CD4-positive, alpha-beta T cell treated with Interleukin-12 subunit alpha and Interleukin-12 subunit beta, for 1 hour (primary cell): ENCODE measurements around the gene APBA2.

ENCODE experiments used
- DNase-seq: peaks from one replicate; pipeline ENCODE4 v3.0.0-alpha.2; 2020

The APBA2 gene

GRCh38 chr15:28942046-28942445 lies 56.3 kb downstream of the APBA2 start:
- DNase-seq = peak; percentile 29

DNA sequence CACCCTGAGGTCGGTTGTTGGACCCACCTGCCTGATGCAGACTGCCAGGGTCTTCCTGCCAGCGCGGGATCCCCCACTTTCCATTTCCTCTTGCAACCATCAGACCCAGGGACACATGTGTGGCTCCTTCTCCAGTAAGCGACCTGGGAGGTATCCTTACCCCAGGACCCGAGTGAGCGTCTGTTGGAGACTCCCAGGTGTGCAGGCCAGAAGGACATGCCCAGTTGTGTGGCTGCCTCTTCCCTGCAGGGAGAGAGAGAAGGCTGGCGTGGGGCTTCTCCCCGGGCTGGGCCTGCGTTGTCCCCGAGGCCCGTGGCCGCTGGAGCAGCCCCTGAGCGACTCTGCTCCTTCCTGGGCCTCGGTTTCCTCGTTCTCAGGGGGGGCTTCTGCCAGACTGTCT lies 56.8 kb downstream of the APBA2 start:
- no peak for DNase-seq

DNA sequence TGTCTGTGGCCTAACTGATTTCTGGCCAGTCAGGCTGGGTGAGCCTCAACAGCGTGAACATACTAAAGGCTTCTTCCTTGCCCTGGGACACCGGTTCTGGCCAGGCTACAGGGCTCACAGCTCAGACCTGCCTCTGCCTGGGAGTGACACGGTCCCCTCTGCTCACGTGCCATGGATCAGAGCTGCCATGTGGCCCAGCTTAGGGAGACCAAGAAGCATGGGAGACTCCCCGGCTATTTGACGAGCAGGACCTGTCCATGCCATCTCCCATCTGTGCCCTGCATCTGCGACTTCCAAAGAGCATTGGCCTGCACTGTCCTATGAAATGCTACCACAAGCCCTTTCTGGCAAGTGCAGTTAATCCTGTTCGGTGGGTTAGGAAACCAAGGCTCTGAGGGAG lies 57.4 kb downstream of the APBA2 start:
- DNase-seq = no peak

GRCh38 chr15:28943611-28944230 lies 57.9 kb downstream of the APBA2 start:
- DNase-seq = no peak

DNA sequence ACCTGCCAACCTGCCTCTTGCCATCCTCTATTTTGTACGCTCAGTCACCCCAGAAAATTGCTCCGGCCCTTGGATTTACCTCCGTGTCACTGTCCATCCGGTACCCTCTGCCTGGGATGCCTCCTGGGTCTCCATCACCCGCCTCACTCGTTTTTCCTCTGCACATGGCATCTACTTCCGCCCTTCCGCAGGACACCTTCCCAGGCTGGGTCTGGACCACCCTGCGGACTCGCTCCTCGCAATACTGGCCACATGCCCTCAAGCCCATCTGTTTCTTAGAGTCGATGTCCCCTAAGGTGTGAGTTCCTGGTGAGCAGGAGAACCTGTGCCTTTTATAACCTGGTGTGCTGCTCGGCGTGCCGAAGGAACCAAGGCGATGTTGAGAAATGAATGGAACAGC lies 58.5 kb downstream of the APBA2 start:
- DNase-seq = no peak

GRCh38 chr15:28944696-28945300 lies 59.0 kb downstream of the APBA2 start:
- no peak for DNase-seq

DNA sequence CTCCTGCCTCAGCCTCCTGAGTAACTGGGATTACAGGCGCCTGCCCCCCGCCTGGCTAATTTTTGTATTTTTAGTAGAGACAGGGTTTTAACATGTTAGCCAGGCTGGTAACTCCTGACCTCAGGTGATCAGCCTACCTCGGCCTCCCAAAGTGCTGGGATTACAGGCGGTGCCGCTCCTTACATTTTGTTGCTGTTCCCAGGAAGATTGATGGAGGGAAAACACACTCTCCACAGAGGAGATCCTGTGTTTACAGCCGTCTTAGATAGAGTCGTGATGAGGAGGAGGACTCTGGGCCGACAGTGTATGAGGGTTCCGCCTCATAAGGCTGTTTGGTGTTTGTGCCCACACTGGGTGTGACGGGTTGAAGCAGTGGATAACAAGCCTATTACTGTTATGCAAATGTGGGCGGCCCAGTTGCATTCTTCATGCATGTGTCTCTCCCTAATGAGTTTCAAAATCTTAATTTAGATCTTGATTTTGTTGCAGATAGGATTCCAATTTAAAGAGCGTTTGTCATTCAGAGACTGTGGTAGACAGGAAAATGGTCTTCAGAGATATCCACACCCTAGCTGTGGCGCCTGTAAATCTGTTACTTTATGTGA lies 60.0 kb downstream of the APBA2 start:
- DNase-seq = no peak

DNA sequence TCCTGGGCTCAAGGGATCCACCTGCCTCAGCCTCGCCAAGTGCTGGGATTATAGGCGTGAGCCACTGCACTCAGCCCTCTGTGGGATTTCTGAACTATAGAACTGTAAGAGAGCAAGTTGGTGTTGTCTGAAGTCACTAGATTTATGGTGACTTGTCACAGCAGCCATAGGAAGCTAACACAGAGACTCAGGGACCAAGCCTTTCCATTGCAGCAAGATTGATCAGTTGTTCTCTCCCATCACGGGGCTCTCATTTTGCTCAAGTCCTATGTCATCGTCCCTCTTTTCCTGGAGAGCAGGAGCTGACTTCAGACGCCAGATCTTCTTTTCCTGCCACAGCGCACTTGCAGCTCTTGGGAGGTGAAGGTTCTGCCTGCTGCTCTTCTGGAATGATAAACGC lies 61.0 kb downstream of the APBA2 start:
- no peak for DNase-seq

GRCh38 chr15:28947221-28947674 lies 61.5 kb downstream of the APBA2 start:
- no peak for DNase-seq

DNA sequence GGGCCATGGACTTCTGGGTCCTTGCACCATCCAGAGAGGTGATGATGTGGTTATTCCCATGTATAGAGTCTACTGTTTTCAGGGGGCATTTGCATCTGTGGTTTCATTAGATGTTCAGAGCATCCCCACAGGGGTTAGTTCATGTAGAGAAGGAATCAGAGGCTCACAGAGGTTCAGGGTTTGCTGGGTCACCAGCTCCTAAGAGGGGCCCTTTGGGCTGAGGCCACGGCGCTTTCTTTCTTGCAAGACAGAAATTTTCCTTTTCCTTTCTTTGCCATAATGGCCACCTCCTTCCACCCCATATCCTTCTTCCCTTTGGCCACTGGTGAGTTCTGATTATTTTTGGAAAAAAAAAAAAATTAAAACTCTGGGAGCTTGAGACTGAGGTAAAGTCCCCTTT lies 62.3 kb downstream of the APBA2 start:
- no peak for DNase-seq

DNA sequence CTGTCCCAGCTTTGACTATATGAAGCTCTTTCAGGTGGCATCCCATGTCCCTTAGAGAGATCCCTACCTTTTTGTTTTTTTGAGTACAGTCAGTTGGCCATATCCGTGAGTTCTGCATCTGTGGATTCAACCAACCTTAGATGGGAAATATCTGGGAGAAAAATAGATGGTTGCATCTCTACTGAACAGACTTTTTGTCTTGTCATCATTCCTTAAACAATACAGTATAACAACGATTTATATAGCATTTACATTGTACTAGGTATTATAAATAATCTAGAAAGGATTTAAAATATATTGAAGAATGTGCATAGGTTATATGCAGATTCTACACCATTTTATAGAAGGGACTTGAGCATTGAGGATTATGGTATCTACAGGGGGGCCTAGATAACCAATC lies 65.1 kb downstream of the APBA2 start:
- DNase-seq = no peak

GRCh38 chr15:28952666-28953491 lies 67.1 kb downstream of the APBA2 start:
- DNase-seq = no peak

DNA sequence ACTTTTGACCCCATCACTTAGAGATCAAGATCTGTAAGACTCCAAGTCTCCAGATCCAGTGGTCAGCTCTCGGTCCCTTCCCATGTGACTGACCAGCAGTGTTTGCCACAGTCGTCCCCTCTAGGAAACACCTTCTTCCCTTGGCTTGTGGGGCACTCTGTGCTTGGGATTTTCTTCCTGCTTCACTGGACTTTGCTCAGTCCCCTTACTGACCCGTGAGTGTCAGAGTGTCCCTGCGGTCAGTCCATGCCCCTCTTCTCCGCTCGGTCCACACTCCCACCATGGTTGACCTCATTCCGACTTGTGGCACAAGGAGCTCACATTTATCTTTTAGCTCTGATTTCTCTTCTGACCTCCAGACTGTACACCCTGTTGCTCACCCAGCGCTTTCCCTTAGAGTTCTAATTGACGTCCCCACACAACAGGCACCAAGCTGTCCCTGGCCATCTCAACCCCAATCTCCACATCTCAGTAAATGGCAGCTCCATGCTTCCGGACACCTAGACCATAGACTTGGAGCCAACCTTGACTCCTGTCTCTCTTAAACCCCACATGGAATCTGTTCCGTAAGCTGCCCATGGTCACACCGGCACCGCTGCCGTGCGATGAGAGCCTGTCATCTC lies 67.9 kb downstream of the APBA2 start:
- DNase-seq = no peak

DNA sequence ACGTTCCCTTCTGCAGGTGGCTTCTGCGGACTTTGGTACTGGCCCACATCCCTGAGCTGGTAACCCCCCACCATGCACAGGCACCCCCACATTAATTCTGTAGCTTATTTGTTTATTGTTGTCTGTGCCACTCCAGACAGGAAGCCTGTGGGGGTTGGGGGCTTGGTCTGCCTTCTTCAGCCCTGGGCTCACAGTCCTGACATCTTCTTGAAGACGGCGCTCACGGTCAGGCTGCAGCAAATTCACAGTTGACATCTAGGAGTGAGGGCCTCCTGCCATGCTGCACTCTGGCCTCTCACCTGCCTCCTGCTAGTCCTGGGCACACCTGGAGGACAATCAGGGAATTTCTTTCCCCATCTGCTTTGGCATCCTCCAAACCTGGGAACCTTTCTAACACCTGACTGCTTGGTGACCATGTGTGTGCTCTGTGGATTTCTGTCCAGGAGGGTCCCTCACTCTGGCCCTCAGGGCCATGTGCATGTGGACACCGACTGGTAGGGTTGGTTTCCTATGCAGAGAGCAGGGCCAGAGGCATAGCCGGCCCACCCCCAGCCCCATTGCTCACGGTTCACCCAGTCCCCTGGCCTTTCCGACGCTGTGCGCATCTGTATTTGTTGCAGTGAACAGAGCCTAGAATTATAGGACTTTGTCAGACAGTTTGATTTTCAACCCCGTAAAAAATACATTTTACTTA lies 68.8 kb downstream of the APBA2 start:
- no peak for DNase-seq

GRCh38 chr15:28955160-28955992 lies 69.6 kb downstream of the APBA2 start:
- DNase-seq = peak; percentile 32

- no peak for DNase-seq
Observed at GRCh38 chr15:28955993-28956421, 70.2 kb downstream of the APBA2 start.

- DNase-seq = no peak
Observed at GRCh38 chr15:28956491-28956890, 70.7 kb downstream of the APBA2 start.

GRCh38 chr15:28957606-28958498 lies 72.1 kb downstream of the APBA2 start:
- no peak for DNase-seq

DNA sequence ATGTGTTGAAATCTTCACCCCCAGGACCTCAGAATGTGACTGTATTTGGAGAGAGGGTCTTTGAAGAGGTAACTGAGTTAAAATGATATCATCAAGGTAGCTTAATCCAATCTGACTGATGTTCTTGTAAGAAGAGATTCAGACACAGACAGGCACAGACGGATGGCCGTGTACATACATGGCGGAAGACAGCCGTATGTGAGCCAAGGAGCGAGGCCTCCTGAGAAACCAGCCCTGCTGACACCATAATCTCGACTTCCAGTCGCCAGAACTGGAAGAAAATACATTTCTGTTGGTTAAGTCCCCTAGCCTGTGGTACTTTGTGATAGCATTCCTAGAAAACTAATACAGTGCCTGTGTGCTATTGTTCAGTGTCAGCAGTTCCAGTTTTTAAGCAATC lies 73.6 kb downstream of the APBA2 start:
- DNase-seq = no peak

DNA sequence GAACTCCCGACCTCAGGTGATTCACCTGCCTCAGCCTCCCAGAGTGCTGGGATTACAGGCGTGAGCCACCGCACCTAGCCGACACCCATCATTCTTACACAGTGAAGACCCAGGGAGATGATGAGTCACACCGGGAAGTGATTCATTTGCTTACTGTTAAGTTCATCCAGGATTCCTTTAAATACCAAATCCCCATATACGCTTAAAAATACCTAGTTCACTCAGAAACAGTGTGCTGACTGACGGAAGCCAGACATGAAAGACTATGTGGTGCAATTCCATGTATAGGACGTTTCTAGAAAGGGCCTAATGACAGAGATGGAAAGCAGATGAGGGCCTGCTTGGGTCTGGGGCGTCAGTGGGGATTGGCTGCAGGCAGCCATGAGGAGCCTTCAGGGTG lies 75.2 kb downstream of the APBA2 start:
- no peak for DNase-seq

- DNase-seq = no peak
Observed at GRCh38 chr15:28961391-28961790, 75.6 kb downstream of the APBA2 start.
